Renal cortex interstitium (tissue), 11 donors: Measurements from ENCODE around the gene EPHB2. TPM values are rescaled to one million over a fixed set of nuclear protein-coding genes. Genes with fewer than 3 reads are reported as not detected.
A peak's percentile ranks its signal among the peaks of the same experiment; 100 is the strongest.

ENCODE experiments used
- DNase-seq, 11 donors: peaks; one replicate each; pipeline ENCODE4 v3.0.0-alpha.2; 2013; ENCODE audit warnings: low read depth in 9 of 11, low spot score in 4 of 11; ENCODE audit errors: extremely low read depth in 1 of 11
- polyA plus RNA-seq, 3 donors: library from polyadenylated mRNA; unstranded; fragments of 120-200 nt; gene quantifications; one replicate each; pipeline ENCODE4 v1.2.1, GENCODE V29; 2013; ENCODE audit not compliant: insufficient read length in 3 of 3

The EPHB2 gene
- polyA plus RNA-seq, 3 donors = 11.8 to 16.1 (median 11.9) TPM

- no peak for DNase-seq
These were observed 53.0 kb downstream of the EPHB2 start for GRCh38 chr1:22763487-22764200.

DNA sequence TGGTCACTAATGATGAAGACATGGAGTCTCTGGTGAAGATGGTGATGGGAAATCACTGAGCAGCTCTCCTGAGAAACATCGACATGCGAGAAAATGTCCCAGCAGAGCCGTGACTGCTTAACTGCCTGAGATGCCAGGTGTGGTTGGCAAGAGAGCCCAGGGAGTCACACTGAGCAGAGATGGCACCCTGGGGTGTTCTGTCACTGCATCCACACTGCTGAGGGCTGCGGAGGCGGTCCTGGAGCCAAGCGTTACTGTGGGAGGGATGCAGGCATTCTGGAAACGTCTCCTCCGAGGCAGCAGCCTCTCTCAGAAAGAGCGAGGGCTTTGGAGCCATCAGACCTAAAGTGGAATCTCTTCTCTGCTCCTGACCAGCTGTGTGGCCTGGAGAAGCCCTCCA, 57.2 kb downstream of the EPHB2 start:
- DNase-seq = no peak

GRCh38 chr1:22769932-22770331, 59.3 kb downstream of the EPHB2 start:
- DNase-seq = no peak

- DNase-seq = peak in 7 of 11 donors; percentile 63 to 85 (median 75)
These were observed 61.4 kb downstream of the EPHB2 start for GRCh38 chr1:22772014-22772413.

GRCh38 chr1:22773981-22774832, 63.6 kb downstream of the EPHB2 start:
- no peak for DNase-seq

DNA sequence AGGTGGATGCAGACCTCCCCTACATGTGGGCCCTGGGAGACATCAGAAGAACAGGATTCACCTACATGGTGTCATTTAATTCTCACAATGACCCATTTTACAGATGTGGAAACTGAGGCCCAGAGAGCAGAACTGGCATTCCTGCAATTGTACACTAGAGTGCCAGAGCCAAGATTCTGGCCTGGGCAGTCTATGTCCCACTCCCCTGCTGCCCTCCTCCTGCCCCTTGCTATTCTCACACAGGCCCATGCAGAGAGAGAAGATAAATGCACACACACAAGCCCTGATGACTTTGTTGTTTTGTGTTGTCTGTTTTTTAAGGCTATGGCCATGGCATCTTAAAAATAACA, 64.2 kb downstream of the EPHB2 start:
- no peak for DNase-seq

DNA sequence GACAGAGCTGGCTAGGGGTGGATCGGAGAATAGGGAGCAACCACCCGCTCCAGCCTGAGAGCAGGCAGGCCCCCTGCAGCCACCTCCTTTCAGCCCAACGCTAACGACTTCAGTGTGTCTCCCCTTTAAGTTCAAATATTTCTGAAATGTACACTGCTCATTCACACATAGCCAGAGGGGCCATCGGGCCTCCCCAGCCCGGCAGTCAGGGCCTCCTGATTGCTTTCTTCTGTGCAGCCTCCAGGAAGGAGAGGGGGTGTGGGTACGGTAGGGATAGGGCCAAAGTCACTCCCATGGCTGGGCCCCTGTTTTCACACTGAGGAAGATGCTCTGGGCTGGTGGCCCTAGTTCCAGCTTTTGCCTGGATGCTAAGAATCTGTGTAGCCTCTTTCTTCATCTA, 64.8 kb downstream of the EPHB2 start:
- no peak for DNase-seq

DNA sequence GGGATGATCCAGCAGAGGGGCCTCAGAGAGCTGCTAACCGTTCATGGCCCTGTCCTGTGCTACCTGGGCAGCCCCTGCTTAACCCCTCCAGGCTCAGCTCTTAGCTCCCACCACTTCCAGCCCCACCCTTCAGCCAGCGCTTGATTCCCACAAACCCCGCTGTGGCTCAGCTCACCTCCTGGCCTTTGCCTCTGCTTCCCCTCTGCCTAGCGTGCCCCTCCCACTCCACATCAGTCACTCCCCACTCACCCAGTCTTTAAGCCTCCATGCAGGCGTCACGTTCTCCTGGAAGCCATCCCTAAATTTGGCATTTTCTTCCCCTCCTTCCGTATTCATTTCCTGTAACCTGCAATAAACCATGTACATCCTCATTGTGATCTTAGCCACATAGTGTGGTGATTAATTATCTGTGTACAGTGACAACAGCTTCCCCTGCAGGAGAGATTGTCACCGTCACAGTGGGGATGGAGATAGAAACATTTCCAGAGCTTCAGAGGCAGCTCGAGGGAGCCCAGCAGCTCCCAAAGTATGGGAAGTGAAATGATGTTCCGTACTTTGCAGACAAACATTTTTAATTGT, 65.5 kb downstream of the EPHB2 start:
- DNase-seq = no peak

GRCh38 chr1:22777388-22778057, 66.9 kb downstream of the EPHB2 start:
- DNase-seq = no peak

DNA sequence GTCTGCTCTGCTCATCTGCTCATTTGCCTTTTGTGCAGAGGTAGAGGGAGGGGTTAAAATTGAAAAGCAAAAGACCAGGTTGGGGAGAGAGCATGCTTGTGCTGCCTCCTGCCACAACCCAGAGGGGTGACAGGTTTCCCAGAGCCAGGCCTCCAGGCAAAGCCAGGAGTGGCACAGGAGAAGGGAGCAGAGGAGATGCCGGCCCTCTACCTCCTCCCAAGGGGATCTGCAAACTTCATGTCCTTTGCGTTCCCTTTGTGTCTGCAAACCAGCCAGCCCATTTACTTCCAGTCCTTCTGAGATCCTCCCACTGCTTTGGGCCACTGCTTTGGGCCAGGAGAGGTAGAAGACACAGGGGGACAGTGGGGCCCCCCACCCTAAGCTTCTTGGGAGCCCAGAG, 67.8 kb downstream of the EPHB2 start:
- DNase-seq = no peak

- DNase-seq = no peak
These were observed 68.4 kb downstream of the EPHB2 start for GRCh38 chr1:22778862-22779520.

GRCh38 chr1:22780696-22781095, 70.1 kb downstream of the EPHB2 start:
- no peak for DNase-seq

- no peak for DNase-seq
These were observed 70.8 kb downstream of the EPHB2 start for GRCh38 chr1:22781483-22781882.

DNA sequence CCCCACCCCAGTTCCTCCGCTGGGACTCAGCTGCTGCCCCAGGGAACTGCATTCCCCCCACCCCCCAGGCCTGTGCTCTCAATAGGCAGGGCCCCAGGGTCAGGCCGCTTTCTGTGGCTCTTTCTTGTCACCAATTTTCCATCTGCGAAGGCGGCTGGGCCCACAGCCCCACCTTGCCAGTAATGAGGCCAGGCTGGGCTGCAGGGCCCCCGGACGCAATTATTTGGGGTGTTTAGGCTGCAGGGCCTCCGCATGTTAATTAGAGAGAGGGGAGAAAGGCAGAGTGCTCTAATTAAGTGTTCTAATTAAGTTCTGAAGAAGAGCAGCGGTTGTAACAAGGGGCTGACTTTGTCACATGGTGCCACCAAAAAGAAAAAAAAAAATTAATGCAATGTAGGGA, 71.8 kb downstream of the EPHB2 start:
- DNase-seq = no peak

GRCh38 chr1:22784317-22784716, 73.7 kb downstream of the EPHB2 start:
- no peak for DNase-seq

DNA sequence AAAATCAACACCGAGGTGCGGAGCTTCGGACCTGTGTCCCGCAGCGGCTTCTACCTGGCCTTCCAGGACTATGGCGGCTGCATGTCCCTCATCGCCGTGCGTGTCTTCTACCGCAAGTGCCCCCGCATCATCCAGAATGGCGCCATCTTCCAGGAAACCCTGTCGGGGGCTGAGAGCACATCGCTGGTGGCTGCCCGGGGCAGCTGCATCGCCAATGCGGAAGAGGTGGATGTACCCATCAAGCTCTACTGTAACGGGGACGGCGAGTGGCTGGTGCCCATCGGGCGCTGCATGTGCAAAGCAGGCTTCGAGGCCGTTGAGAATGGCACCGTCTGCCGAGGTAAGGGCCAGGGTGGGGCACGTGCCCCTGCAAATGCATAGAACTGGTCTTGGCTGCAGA, 74.1 kb downstream of the EPHB2 start:
- no peak for DNase-seq

GRCh38 chr1:22786101-22786500, 75.5 kb downstream of the EPHB2 start:
- no peak for DNase-seq

GRCh38 chr1:22786719-22787489, 76.3 kb downstream of the EPHB2 start:
- no peak for DNase-seq

GRCh38 chr1:22787636-22788035, 77.0 kb downstream of the EPHB2 start:
- no peak for DNase-seq
